ENCODE measurements around the gene GRAMD2B. TPM values are rescaled to one million over a fixed set of nuclear protein-coding genes. Genes with fewer than 3 reads are reported as not detected.

GRAMD2B gene
- total RNA-seq, 2 donors from 2014 or later, result 34.9 to 35.8 TPM

DNA sequence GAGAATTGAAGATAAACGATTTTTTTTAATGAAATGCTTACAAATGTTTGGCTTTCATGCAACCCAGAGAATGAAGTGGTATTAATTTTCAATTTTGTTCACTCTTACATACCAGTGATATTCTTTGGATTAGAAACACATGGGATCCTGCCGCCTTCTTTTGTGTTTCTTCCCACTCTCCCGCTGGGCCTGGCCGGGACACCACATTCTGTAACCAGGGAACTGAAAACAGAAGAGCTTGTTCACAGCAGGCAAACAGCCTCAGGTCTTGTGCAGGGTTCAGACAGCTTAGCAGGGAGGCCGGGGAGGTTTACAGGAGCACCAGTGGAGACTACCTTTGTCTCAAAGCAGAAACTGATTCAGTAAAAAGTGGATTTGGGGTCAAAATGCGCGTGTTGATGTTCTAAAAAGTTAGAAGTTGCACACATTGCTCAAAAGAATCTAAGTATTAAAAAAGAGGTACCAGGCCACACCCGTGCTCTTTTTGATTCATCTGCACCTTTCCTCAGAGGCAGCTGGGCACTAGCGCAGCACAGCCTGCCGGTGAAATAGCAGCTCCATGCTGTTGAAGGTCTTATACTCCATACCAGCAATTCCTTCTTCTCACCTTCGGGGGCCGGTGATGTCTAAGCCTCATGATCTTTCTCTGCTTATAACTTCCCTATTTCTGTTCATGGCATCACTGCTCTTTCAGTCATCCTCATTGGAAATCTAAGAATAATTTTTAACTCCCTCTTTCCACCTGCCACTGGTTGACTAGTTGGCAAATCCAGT, 67.1 kb downstream of the GRAMD2B start:
- H3K27ac ChIP-seq, result no peak overlapping the region
- H3K4me1 ChIP-seq, result no peaks in the 10 kb centered on the region
- no peaks in the 10 kb centered on the region for H3K9me3 ChIP-seq
- no peak for TF ChIP-seq CTCF (IDR thresholded peaks at IDR 0.05)
- DNase-seq, result no peak
- no peaks in the 10 kb centered on the region for H3K27me3 ChIP-seq
- no peak for ATAC-seq
- WGBS, 2 donors, result 83 to 88% methylated on average over 12 of the region's 12 CpGs
- intact Hi-C loops (cut with DNase I), result no loop called here
- H3K36me3 ChIP-seq (replicated peaks in 1 of 2; ENCODE audit: insufficient read depth in 1 of 2, low read depth in 2 of 2), result peaks cover 0 to 19% of the 10 kb centered on the region in 2 donors
- H3K4me3 ChIP-seq, result no peak overlapping the region

GRCh38 chr5:126492939-126493338, 69.7 kb downstream of the GRAMD2B start:
- ATAC-seq (no peak), DNase-seq (no peak)
- 70 to 71% methylated on average over 8 of the region's 8 CpGs for WGBS, 2 donors
- TF ChIP-seq CTCF (IDR thresholded peaks at IDR 0.05) (peak in 4 of 7 experiments; percentile 9 to 22 (median 18)), POLR2A (IDR thresholded peaks at IDR 0.05) (no peak)
- Histone ChIP-seq H3K4me3 (no peak overlapping the region), H3K4me1 (no peaks in the 10 kb centered on the region), H3K27ac (no peak overlapping the region), H3K27me3 (no peaks in the 10 kb centered on the region), H3K36me3 (replicated peaks in 1 of 2; ENCODE audit: insufficient read depth in 1 of 2, low read depth in 2 of 2) (peaks cover 0 to 2% of the 10 kb centered on the region in 2 donors), H3K9me3 (no peaks in the 10 kb centered on the region)
- intact Hi-C loops (cut with DNase I), result no loop called here

DNA sequence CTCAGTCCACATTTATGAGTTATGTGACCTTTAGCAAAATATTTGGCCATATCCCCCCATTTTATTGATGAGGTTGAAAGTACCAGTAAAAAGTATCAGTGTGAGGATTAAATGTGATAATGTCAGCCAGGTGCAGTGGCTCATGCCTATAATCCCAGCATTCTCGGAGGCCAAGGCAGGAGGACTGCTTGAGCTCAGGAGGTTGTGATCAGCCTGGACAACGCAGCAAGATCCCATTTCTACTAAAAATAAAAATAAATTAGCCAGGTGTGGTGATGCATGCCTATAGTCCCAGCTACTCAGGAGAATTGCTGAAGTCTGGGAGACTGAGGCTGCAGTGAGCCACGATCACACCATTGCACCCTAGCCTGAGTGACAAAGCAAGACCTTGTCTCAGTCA, 71.2 kb downstream of the GRAMD2B start:
- 92 to 98% methylated on average over 3 of the region's 3 CpGs for WGBS, 2 donors
- no peaks in the 10 kb centered on the region for H3K27me3 ChIP-seq
- ATAC-seq (no peak), DNase-seq (no peak)
- no peak overlapping the region for H3K27ac ChIP-seq
- peaks cover 0 to 2% of the 10 kb centered on the region in 2 donors for H3K36me3 ChIP-seq (replicated peaks in 1 of 2; ENCODE audit: insufficient read depth in 1 of 2, low read depth in 2 of 2)
- TF ChIP-seq POLR2A (IDR thresholded peaks at IDR 0.05) (no peak), CTCF (IDR thresholded peaks at IDR 0.05) (no peak)
- H3K9me3 ChIP-seq, result no peaks in the 10 kb centered on the region
- H3K4me3 ChIP-seq, result no peak overlapping the region
- intact Hi-C loops (cut with DNase I), result no loop called here
- no peaks in the 10 kb centered on the region for H3K4me1 ChIP-seq

DNA sequence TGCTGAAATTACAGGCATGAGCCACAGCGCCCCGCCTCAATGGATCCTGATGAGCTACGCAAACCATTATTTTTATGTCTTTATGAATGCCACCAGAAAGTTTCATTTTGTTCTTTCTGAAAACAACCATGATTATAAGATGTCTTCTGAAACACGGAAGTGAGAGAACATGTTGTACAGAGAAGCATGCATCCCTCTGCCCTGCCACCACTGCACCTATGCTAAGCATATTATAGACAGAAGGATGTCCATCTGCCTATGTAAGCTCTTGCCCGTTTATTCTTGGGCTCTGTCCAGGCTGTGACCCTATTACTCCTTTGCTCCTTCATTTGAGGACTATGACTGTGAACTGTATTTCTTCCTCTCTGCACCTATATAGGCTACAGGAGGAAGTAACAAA, 74.3 kb downstream of the GRAMD2B start:
- H3K36me3 ChIP-seq (replicated peaks in 1 of 2; ENCODE audit: insufficient read depth in 1 of 2, low read depth in 2 of 2), result peaks cover 0 to 2% of the 10 kb centered on the region in 2 donors
- ATAC-seq (no peak), DNase-seq (no peak)
- H3K4me3 ChIP-seq, result no peak overlapping the region
- H3K9me3 ChIP-seq, result no peaks in the 10 kb centered on the region
- WGBS, 2 donors, result 80 to 82% methylated on average over 5 of the region's 5 CpGs
- intact Hi-C loops (cut with DNase I), result no loop called here
- no peak overlapping the region for H3K27ac ChIP-seq
- TF ChIP-seq CTCF (IDR thresholded peaks at IDR 0.05), result no peak
- no peak for TF ChIP-seq POLR2A (IDR thresholded peaks at IDR 0.05)
- no peaks in the 10 kb centered on the region for H3K27me3 ChIP-seq
- H3K4me1 ChIP-seq, result no peaks in the 10 kb centered on the region

DNA sequence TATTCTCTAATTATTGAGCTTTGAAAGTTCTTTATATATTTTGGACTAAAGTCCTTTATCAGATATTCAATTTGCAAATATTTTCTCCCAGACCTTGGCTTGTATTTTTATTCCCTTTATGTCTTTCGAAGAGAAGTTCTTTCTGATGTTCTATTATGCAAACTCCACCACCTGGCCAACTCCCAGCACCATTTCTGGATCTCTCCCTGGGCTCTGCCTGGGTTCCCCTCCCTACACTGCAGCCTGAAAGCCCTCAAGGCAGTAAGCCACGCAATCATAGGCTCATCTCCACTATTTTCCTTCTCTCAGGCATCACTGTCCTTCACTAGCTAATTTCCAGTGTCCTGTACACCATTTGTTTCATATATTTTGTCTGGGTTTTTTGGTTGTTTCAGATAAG, 76.1 kb downstream of the GRAMD2B start:
- ATAC-seq, result no peak
- intact Hi-C loops (cut with DNase I), result no loop called here

More for the DNA sequence above, 76.1 kb downstream of the GRAMD2B start:
- peaks cover 0 to 2% of the 10 kb centered on the region in 2 donors for H3K36me3 ChIP-seq (replicated peaks in 1 of 2; ENCODE audit: insufficient read depth in 1 of 2, low read depth in 2 of 2)
- no peak overlapping the region for H3K4me3 ChIP-seq
- TF ChIP-seq POLR2A (IDR thresholded peaks at IDR 0.05) (no peak), CTCF (IDR thresholded peaks at IDR 0.05) (no peak)
- H3K4me1 ChIP-seq, result peaks cover 12% of the 10 kb centered on the region
- no peaks in the 10 kb centered on the region for H3K27me3 ChIP-seq
- H3K27ac ChIP-seq, result no peak overlapping the region
- no peak for DNase-seq
- 52 to 58% methylated on average over 2 of the region's 2 CpGs for WGBS, 2 donors
- no peaks in the 10 kb centered on the region for H3K9me3 ChIP-seq

All from body of pancreas (tissue), 4 donors.